Measurements from ENCODE around the gene AARS2. TPM values are rescaled to one million over a fixed set of nuclear protein-coding genes. Genes with fewer than 3 reads are reported as not detected.

The AARS2 gene
- total and polyA plus RNA-seq, 9 of the 15 experiments (the other 6 are each of a cell fraction or from before 2014, with no cell fraction given) = 0.97 to 34.0 (median 18.3) TPM

- TF ChIP-seq RFX7 (CRISPR knock-in tag; IDR thresholded peaks at IDR 0.05) (no peak), ZNF175 (CRISPR knock-in tag; IDR thresholded peaks at IDR 0.05; ENCODE audit: low read depth) (peak; percentile 21; the same call in 1 of the 2 replicates), NR1H2 (CRISPR knock-in tag; IDR thresholded peaks at IDR 0.05) (no peak; the same call in 1 of the 2 replicates), NRF1 (conservative IDR thresholded peaks at IDR 0.05 in 1 of 2, IDR thresholded peaks at IDR 0.05 in 1 of 2) (peak; percentile 87 to 89), SMARCA4 (IDR thresholded peaks at IDR 0.05) (no peak; the same call in 1 of the 2 replicates), HMGN3 (IDR thresholded peaks at IDR 0.05; ENCODE audit: borderline replicate concordance, extremely low read depth, insufficient read length, low read depth, low read length) (peak; percentile 86), JUND (IDR thresholded peaks at IDR 0.05; ENCODE audit: borderline replicate concordance, low read depth, low read length) (peak; percentile 70; the same call in 1 of the 2 replicates), JUND (tag; IDR thresholded peaks at IDR 0.05; ENCODE audit: borderline replicate concordance, low read depth, low read length) (no peak), GTF2E2 (tag; IDR thresholded peaks at IDR 0.05) (peak; percentile 82; the same call in 1 of the 2 replicates), MIER1 (IDR thresholded peaks at IDR 0.05; ENCODE audit: low read depth) (no peak; the same call in 1 of the 2 replicates), FOXK1 (CRISPR knock-in tag; IDR thresholded peaks at IDR 0.05; ENCODE audit: borderline replicate concordance) (no peak; the same call in 1 of the 2 replicates), NR4A1 (CRISPR knock-in tag; IDR thresholded peaks at IDR 0.05) (no peak), NR4A1 (tag; IDR thresholded peaks at IDR 0.05) (no peak), WHSC1 (IDR thresholded peaks at IDR 0.05; ENCODE audit: low read length) (no peak), BCL6 (CRISPR knock-in tag; IDR thresholded peaks at IDR 0.05) (no peak), CEBPG (CRISPR knock-in tag; IDR thresholded peaks at IDR 0.05) (no peak), CEBPG (tag; conservative IDR thresholded peaks at IDR 0.05 in 1 of 2, IDR thresholded peaks at IDR 0.05 in 1 of 2) (no peak), TARDBP (IDR thresholded peaks at IDR 0.05) (no peak), ETV1 (tag; conservative IDR thresholded peaks at IDR 0.05; ENCODE audit: low read depth) (peak; percentile 79), MCM3 (IDR thresholded peaks at IDR 0.05) (no peak), ELK1 (CRISPR knock-in tag; IDR thresholded peaks at IDR 0.05) (no peak), ZNF507 (tag; conservative IDR thresholded peaks at IDR 0.05) (no peak)
- TF ChIP-seq, protein P1, sequence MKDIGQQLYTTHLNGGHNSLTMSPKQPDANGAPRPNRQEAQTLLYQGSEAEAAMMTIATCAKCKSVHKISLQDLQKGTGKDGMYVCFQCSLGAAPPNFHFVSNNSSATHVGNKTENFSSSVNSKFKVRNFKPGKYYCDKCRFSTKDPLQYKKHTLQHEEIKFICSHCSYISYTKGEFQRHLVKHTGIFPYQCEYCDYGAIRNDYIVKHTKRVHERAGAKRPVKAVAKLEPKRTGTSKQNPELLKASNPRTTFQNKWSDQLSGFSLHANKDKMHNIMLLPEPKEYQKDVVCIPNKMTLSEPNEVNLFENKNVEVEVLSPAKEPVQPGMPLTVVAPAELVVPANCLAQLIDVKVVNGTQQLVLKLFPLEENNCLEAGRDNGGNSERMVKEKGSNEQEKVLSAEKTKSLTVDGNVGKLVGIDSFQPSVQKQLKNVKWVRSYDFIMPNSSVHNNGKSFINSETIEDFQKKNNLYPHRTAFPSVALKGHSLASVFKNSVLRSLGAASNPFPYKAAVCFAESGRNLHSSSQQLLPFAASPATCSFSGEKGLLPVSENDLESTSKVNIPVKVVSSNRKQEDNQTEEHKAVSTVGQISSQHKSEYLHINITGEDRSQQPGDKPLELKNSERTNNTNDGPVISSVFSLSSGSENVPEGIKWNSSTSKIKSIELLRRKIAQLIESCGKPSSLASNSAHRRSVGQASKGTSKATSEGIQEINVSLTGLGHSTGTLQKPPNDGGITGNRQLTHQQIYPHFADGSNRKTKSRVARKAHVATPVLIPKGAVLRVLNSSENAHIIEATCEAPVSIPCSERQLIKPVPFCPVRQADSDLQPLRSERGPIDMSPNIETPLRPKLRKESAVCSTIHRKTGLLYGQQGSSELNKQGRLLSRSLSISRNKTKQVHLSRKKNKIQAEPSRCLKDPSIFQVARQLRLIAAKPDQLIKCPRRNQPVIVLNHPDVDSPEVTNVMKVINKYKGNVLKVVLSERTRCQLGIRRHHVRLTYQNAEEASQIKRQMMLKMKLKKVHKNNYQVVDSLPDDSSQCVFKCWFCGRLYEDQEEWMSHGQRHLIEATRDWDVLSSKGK (CRISPR knock-in tag; IDR thresholded peaks at IDR 0.05) = no peak
- TF ChIP-seq, protein P2, sequence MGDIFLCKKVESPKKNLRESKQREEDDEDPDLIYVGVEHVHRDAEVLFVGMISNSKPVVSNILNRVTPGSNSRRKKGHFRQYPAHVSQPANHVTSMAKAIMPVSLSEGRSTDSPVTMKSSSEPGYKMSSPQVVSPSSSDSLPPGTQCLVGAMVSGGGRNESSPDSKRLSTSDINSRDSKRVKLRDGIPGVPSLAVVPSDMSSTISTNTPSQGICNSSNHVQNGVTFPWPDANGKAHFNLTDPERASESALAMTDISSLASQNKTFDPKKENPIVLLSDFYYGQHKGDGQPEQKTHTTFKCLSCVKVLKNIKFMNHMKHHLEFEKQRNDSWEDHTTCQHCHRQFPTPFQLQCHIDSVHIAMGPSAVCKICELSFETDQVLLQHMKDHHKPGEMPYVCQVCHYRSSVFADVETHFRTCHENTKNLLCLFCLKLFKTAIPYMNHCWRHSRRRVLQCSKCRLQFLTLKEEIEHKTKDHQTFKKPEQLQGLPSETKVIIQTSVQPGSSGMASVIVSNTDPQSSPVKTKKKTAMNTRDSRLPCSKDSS (IDR thresholded peaks at IDR 0.05; ENCODE audit: low read depth, partially characterized antibody) = no peak
Observed at GRCh38 chr6:44257025-44257752, 56.0 kb downstream of the AARS2 start, which contains the start of gene SLC35B2 (continued).
